K562 (cell line): ENCODE results near the gene MAK. TPM values are rescaled to one million over a fixed set of nuclear protein-coding genes. Genes with fewer than 3 reads are reported as not detected.

Experiments
- BHLHE40 ChIP-seq: IDR thresholded peaks from 2 replicates; pipeline ENCODE4 v1.6.1; 2011; ENCODE audit warnings: low read length, improper control_type of control experiment
- CBX1 ChIP-seq: sonication (generic); IDR thresholded peaks from 2 replicates; pipeline ENCODE4 v1.6.1; 2016; ENCODE audit warnings: antibody characterized with exemption, low read depth, mild to moderate bottlenecking
- CREB1 ChIP-seq, 2 experiments: sonication (generic) in 1 of 2; formaldehyde crosslinking in 1 of 2; IDR thresholded peaks; 2 replicates each; pipeline versions ENCODE4 v1.6.1 to v1.8.0; 2012 to 2022; ENCODE audit warnings: inconsistent platforms in 1 of 2, mild to moderate bottlenecking in 1 of 2, missing genetic modification reagents in 1 of 2, moderate library complexity in 1 of 2
- ETV6 ChIP-seq, 3 experiments: fragments of 150-350 bp in 1 of 3; sonication (generic) in 1 of 3; formaldehyde crosslinking in 1 of 3; IDR thresholded peaks; 2 replicates each; pipeline versions ENCODE4 v1.6.1 to v1.8.0; 2014 to 2022; ENCODE audit warnings: borderline replicate concordance in 2 of 3, low read depth in 2 of 3, antibody characterized with exemption in 1 of 3, low read length in 1 of 3, mild to moderate bottlenecking in 1 of 3, missing genetic modification reagents in 1 of 3
- FUS ChIP-seq: fragments of 200-400 bp; formaldehyde crosslinking; optimal IDR thresholded peaks from 2 replicates; pipeline ENCODE3; 2017; ENCODE audit warnings: low read depth, low read length
- IFI16 ChIP-seq: fragments of 250-450 bp; sonication (Bioruptor Pico); IDR thresholded peaks from 2 replicates; pipeline ENCODE4 v2.1.2; 2022; ENCODE audit warnings: mild to moderate bottlenecking, inconsistent platforms
- L3MBTL2 ChIP-seq: fragments of 450-650 bp; IDR thresholded peaks from 2 replicates; pipeline ENCODE4 v1.6.1; 2016; ENCODE audit warnings: mild to moderate bottlenecking, moderate library complexity
- MCM3 ChIP-seq: fragments of 450-650 bp; IDR thresholded peaks from 2 replicates; pipeline ENCODE4 v1.6.1; 2016
- SIN3B ChIP-seq: fragments of 450-650 bp; IDR thresholded peaks from 2 replicates; pipeline ENCODE4 v1.6.1; 2017; ENCODE audit warnings: low read depth, mild to moderate bottlenecking, moderate library complexity
- SRF ChIP-seq, 2 experiments: fragments of 250-450, 450-650 bp in 1 of 2; sonication (Bioruptor Pico) in 1 of 2; sonication (generic) in 1 of 2; formaldehyde crosslinking; IDR thresholded peaks; 2 replicates each; pipeline versions ENCODE4 v1.5.0 to v1.5.1; 2020 to 2022; ENCODE audit warnings: mild to moderate bottlenecking in 1 of 2, missing genetic modification reagents in 1 of 2
- TAF1 ChIP-seq: IDR thresholded peaks from 2 replicates; pipeline ENCODE4 v1.6.1; 2011; ENCODE audit warnings: mild to moderate bottlenecking, low read length, moderate library complexity; ENCODE audit not compliant: insufficient read depth, control insufficient read depth, severe bottlenecking; ENCODE audit errors: extremely low read depth
- TCFL5 ChIP-seq: fragments of 250-450 bp; sonication (Bioruptor Pico); conservative IDR thresholded peaks from 2 replicates; pipeline ENCODE4 v1.6.1; 2021; ENCODE audit warnings: mild to moderate bottlenecking, moderate library complexity, matching md5 sums
- TFE3 ChIP-seq: fragments of 450-650 bp; formaldehyde crosslinking; IDR thresholded peaks from 2 replicates; pipeline ENCODE4 v1.4.0; 2020; ENCODE audit warnings: mild to moderate bottlenecking, mixed read lengths
- ZFP36 ChIP-seq: fragments of 150-350 bp; IDR thresholded peaks from 2 replicates; pipeline ENCODE4 v1.6.1; 2018; ENCODE audit warnings: low read length, low read depth; ENCODE audit not compliant: partially characterized antibody
- ZFX ChIP-seq: sonication (generic); formaldehyde crosslinking; IDR thresholded peaks from 2 replicates; pipeline ENCODE4 v1.8.0; 2022; ENCODE audit warnings: mild to moderate bottlenecking, missing genetic modification reagents, moderate library complexity
- ZNF644 ChIP-seq: fragments of 200-800 bp; sonication (Bioruptor generic); IDR thresholded peaks from 2 replicates; pipeline ENCODE4 v1.6.1; 2016; ENCODE audit warnings: low read depth, missing genetic modification characterization, missing compliant biosample characterization
- polyA plus RNA-seq, 8 experiments: library from polyadenylated mRNA; depleted of rRNA in 4 of 8; stranded (reverse) in 5 of 8; unstranded in 3 of 8; fragments of >200 nt; fragmentation: Nextera tagmentation in 2 of 8; fragmentation: Illumina TruSeq in 1 of 8; extraction: Ambion mirVana in 2 of 8; extraction: Trizol in 1 of 8; gene quantifications; 2 replicates each; pipeline versions ENCODE4 v1.2.1 to v1.2.3, GENCODE V29; 2011 to 2014; ENCODE audit warnings: inconsistent platforms in 1 of 8, missing spikeins in 1 of 8
- total RNA-seq, 7 experiments: library from RNA; depleted of rRNA in 6 of 7; stranded (reverse); fragments of >200 nt in 6 of 7; fragmentation: Illumina TruSeq in 2 of 7; extraction: Trizol in 2 of 7; gene quantifications; 2 replicates each; pipeline versions ENCODE4 v1.2.1 to v1.2.3, GENCODE V29; 2011 to 2021; ENCODE audit warnings: low replicate concordance in 1 of 7
- TF ChIP-seq, protein P1 (sequence below): fragments of 200-800 bp; sonication (Bioruptor generic); IDR thresholded peaks from 2 replicates; pipeline ENCODE4 v1.6.1; 2016; ENCODE audit warnings: missing genetic modification characterization, missing compliant biosample characterization
- TF ChIP-seq, protein P2 (sequence below): fragments of 450-650 bp; formaldehyde crosslinking; IDR thresholded peaks from 2 replicates; pipeline ENCODE4 v1.4.0; 2020; ENCODE audit warnings: mild to moderate bottlenecking, moderate library complexity

MAK gene
- total and polyA plus RNA-seq, 9 of the 15 experiments (the other 6 are each of a cell fraction or from before 2014, with no cell fraction given), result 0.25 to 1.1 (median 0.53) TPM

GRCh38 chr6:10886691-10887502 is 48.6 kb upstream of the MAK start, which contains the start of gene SYCP2L (continued):
- TF ChIP-seq, protein P1, sequence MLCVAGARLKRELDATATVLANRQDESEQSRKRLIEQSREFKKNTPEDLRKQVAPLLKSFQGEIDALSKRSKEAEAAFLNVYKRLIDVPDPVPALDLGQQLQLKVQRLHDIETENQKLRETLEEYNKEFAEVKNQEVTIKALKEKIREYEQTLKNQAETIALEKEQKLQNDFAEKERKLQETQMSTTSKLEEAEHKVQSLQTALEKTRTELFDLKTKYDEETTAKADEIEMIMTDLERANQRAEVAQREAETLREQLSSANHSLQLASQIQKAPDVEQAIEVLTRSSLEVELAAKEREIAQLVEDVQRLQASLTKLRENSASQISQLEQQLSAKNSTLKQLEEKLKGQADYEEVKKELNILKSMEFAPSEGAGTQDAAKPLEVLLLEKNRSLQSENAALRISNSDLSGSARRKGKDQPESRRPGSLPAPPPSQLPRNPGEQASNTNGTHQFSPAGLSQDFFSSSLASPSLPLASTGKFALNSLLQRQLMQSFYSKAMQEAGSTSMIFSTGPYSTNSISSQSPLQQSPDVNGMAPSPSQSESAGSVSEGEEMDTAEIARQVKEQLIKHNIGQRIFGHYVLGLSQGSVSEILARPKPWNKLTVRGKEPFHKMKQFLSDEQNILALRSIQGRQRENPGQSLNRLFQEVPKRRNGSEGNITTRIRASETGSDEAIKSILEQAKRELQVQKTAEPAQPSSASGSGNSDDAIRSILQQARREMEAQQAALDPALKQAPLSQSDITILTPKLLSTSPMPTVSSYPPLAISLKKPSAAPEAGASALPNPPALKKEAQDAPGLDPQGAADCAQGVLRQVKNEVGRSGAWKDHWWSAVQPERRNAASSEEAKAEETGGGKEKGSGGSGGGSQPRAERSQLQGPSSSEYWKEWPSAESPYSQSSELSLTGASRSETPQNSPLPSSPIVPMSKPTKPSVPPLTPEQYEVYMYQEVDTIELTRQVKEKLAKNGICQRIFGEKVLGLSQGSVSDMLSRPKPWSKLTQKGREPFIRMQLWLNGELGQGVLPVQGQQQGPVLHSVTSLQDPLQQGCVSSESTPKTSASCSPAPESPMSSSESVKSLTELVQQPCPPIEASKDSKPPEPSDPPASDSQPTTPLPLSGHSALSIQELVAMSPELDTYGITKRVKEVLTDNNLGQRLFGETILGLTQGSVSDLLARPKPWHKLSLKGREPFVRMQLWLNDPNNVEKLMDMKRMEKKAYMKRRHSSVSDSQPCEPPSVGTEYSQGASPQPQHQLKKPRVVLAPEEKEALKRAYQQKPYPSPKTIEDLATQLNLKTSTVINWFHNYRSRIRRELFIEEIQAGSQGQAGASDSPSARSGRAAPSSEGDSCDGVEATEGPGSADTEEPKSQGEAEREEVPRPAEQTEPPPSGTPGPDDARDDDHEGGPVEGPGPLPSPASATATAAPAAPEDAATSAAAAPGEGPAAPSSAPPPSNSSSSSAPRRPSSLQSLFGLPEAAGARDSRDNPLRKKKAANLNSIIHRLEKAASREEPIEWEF (CRISPR knock-in tag), result no peak
- TF ChIP-seq TAF1, result peak; percentile 88
- no peak for TF ChIP-seq TCFL5 (CRISPR knock-in tag)
- no peak for TF ChIP-seq TFE3
- TF ChIP-seq, protein P2, sequence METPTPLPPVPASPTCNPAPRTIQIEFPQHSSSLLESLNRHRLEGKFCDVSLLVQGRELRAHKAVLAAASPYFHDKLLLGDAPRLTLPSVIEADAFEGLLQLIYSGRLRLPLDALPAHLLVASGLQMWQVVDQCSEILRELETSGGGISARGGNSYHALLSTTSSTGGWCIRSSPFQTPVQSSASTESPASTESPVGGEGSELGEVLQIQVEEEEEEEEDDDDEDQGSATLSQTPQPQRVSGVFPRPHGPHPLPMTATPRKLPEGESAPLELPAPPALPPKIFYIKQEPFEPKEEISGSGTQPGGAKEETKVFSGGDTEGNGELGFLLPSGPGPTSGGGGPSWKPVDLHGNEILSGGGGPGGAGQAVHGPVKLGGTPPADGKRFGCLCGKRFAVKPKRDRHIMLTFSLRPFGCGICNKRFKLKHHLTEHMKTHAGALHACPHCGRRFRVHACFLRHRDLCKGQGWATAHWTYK (CRISPR knock-in tag), result no peak; the same call in 1 of the 2 replicates
- TF ChIP-seq ETV6 (IDR thresholded peaks at IDR 0.05; ENCODE audit: borderline replicate concordance in 1 of 2, low read depth in 2 of 2, low read length in 1 of 2), result no peak
- TF ChIP-seq ETV6 (CRISPR knock-in tag; IDR thresholded peaks at IDR 0.05; ENCODE audit: borderline replicate concordance), result no peak
- peak; percentile 32; the same call in 1 of the 2 replicates for TF ChIP-seq CREB1 (IDR thresholded peaks at IDR 0.05)
- 0 out of 2 replicates have a peak, but pooled peaks have one; percentile 10 for TF ChIP-seq CREB1 (CRISPR knock-in tag; IDR thresholded peaks at IDR 0.05)
- no peak for TF ChIP-seq FUS
- TF ChIP-seq CBX1, result peak; percentile 80; the same call in 1 of the 2 replicates
- peak; percentile 68; the same call in 1 of the 2 replicates for TF ChIP-seq SIN3B
- TF ChIP-seq ZFP36, result no peak
- peak in 1 of 2 experiments; percentile 29; a peak in 1 of 4 replicates for TF ChIP-seq SRF (CRISPR knock-in tag; IDR thresholded peaks at IDR 0.05)
- TF ChIP-seq IFI16, result no peak
- TF ChIP-seq BHLHE40, result peak; percentile 63
- peak; percentile 69; the same call in 1 of the 2 replicates for TF ChIP-seq ZNF644 (tag)
- TF ChIP-seq ZFX (CRISPR knock-in tag), result peak; percentile 91
- TF ChIP-seq L3MBTL2, result peak; percentile 92
- TF ChIP-seq MCM3, result no peak
